ENCODE data around the gene OPA3.
"Not testable (repeated sequence)": the region's sequence is repeated elsewhere in the genome, so short reads cannot be mapped to it uniquely, and the experiment has no call there.

Gene OPA3

GRCh38 chr19:45517641-45518468, 66.7 kb downstream of the OPA3 start:
- no peak for DNase-seq

DNA sequence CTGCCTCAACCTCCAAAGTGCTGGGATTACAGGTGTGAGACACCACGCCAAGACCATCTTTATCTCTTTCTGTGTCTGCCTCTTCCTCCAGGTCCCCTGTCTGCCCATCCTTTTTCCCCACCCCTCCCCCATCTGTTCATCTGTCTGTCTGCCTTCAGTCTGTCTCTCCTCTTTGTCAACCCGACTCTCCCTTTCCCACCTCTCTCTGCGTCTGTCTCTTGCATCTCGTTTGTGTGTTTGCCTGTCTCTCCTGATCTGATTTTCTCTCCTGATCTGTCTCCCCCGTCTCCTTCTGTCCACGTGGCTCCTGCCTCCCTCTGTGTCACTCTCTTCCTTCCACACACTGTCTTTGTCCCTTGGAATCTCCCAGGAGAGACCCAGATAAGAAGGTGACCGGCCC, 67.4 kb downstream of the OPA3 start:
- DNase-seq: no peak

DNA sequence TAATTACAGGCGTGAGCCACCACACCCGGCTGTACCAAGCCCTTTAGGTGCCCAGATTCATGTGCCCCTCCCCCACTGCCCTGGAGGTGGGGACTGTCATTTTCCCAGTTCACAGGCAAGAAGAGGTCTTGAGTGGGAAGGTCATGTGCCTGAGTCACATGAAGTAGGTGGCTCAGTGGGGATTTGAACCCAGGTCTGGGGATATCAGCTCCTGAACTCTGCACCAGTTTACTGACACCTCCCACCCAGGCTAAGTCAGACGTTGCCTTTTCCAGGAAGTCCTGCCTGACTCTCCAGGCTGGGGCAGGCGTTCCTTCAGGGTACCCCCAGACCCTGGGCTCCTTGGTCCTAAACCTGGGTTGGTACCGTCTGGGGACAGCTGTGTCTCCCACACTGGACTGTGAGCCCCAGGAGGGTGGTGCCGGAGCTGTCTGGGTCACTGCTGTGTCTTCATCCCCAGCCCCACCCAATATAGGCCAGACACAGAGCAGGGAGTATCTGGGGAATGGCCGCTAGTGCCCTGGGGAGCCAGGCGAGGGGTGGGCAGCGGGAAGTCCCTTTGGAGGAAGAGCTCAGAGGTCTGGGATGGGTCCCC, 68.7 kb downstream of the OPA3 start:
- no peak for DNase-seq

- no peak for DNase-seq
These were observed 69.4 kb downstream of the OPA3 start for GRCh38 chr19:45515081-45515624.

DNA sequence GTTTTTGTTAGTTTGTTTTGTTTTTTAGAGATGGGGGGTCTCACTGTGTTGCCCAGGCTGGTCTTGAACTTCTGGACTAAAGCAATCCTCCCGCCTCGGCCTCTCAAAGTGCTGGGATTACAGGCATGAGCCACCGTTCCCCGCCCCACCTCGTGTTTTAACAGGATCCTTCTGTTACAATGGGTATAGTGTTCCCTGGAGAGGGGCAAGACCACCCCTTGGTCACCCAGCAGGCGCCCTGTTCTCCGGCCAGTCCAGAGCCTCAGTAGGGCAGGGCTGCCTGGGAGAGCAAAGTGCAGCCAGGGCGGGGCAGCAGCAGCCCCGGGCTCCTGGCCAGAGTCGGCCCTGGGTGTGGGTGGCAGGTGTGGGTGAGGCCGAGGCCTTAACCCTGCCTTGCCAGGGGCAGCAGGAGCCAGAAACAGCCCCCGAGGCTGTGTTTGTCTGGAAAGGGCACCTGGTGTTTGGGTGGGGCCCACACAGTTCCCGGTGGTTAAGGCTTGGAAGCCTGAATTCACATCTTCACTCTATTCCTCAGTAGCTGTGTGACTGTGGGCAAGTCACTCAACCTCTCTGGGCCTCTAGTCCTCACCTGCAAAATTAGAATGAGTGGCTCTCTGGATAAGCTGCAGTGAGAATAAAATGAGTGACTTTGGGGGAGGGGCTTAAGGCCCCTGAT, 70.1 kb downstream of the OPA3 start:
- DNase-seq: no peak

- DNase-seq: no peak
These were observed 71.6 kb downstream of the OPA3 start for GRCh38 chr19:45512881-45513483.

DNA sequence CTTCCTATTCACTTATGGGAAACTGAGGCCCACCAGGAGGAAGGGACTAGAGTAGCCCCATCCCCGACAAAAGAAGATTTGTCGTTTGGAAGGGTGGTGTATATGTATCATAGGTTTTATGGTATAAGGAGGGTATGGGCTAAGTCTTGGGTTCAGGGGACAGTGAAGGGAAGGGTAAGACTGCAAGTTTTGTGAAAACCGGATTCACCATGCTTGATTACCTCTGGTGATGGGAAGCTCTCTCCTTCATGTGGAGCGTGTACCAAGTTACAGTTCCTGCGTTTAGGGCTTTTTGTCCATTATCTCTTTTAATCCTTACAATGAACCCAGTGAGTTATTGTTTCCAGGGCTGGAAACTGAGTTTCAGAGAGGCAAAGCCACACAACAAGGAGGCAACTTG, 73.5 kb downstream of the OPA3 start:
- DNase-seq: no peak

- not testable (repeated sequence) for DNase-seq
These were observed 74.2 kb downstream of the OPA3 start for GRCh38 chr19:45510352-45510751.

GRCh38 chr19:45509692-45510015, 74.9 kb downstream of the OPA3 start:
- DNase-seq: no peak

DNA sequence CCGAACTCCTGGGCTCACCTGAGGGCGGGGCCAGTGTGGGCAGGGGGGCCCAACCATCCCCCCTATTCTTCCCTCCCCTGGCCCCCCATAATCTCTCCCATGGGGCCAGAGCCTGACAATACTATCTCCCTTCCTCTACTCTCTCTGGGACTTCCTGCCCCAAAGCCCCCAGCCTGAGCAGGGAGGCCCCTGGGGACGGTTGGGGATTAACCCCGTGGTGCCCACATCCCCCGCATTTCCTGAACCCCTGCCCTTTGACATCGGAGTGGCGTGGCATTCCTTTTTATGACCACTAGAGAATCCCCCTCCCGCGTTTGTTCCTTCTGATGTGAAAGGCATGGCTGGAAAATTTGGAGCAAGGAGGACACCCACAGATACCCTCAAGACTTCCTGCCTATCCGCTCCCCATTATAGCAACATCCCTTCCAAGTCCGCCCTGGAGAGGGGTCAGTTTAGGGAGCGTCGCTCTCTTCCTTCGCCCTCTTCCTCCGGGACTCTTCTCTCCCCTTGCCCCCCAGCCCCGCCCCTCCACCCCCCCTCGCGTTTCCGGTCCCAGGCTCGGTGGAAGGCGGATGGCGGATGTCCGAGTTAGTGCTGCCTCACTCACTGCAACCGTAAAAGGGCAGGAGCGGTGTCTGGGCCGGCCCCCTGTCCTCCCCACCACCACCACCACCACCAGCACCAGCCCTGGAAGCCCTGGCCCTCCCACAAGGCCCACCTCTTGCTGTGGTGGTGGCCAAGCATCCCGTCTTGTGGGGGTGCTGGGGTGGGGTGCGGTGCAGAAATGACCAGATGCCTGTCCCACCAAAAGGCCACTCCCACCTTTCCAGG, 75.5 kb downstream of the OPA3 start:
- DNase-seq: no peak

GRCh38 chr19:45508417-45508860, 76.2 kb downstream of the OPA3 start:
- DNase-seq: peak; percentile 62

- peak; percentile 34 for DNase-seq
These were observed 76.7 kb downstream of the OPA3 start for GRCh38 chr19:45507872-45508416.

- DNase-seq: peak; percentile 91
These were observed 77.4 kb downstream of the OPA3 start, which contains the start of gene VASP for GRCh38 chr19:45506989-45507871. Gene VASP (plus strand): TSS chr19:45507479. CDS start chr19:45507772, 293 bp downstream.

DNA sequence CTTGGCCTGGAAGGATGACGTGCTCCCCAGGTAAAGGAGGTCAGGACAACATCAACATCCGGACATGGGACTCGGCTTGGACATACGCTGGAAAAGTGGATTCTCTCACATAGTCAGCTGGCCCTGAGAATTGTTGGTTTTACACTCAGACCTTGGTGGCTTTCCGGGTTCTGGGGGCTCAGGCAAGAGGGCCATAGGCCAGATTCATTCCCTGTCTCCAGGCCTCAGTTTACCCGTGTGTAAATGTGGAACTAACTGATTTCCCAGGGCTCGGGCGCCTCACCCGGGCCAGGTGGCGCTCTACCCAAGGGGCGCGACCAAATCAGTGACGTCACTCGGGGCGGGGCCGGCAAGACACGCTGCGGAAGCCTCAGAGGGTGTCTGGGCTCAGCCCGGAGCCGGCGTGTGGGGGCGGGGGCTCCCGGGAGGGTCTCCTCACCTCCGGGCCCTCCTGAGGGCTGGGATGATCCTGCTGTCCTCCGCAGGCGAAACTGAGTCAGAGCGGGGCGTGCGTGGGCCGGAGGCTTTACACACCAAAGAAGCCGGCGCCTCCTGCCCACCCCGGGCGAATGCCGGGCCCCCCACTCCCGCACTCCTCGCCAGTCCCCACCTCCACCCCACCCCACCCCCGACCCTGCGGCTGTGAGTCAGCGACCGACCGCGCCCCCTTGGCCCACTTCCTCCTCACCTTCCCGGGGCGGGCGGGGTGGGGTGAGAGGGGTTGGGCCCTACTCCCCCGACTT, 78.2 kb downstream of the OPA3 start:
- DNase-seq: peak; percentile 98

DNA sequence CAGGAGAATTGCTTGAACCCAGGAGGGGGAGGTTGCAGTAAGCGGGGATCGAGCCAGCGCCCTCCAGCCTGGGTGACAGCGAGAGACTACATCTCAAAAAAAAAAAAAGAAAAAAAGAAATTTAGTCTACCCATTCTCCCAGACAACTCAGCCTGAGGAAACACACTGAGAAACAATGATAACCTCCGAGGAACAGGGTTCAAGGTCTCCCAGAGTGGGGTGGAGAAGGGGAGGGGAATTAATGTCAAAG, 78.7 kb downstream of the OPA3 start:
- DNase-seq: no peak

DNA sequence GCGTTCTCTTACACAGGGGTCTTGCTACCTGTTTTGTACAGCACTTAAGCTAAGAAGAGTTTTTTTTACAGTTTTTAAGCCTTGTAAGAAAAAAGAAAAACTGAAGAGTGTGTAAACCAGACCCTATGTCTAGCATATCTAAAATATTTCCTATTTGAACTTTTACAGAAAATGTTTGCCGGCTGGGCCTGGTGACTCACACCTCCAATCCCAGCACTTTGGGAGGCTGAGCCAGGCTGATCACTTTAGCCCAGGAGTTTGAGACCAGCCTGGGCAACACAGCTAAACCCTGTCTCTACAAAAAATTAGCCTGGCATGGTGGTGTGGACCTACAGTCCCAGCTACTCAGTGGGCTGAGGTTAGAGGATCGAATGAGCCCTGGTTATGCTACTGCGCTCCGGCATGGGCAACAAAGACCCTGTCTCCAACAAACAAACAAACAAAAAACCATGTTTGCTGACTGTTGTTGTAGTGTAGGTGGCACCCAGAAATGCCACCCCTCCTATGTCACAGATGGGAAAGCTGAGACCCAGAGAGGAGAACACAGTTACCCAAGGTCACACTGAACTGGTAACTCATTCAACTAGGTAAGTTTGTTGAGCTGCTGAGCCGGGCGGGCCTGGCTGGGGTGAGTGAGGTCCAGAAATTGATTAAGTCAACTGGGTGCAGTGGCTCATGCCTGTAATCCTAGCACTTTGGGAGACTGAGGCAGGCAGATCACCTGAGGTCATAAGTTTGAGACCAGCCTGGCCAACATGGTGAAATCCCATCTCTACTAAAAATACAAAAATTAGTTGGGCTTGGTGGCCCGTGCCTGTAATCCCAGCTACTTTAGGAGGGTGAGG, 79.2 kb downstream of the OPA3 start:
- no peak for DNase-seq

DNA sequence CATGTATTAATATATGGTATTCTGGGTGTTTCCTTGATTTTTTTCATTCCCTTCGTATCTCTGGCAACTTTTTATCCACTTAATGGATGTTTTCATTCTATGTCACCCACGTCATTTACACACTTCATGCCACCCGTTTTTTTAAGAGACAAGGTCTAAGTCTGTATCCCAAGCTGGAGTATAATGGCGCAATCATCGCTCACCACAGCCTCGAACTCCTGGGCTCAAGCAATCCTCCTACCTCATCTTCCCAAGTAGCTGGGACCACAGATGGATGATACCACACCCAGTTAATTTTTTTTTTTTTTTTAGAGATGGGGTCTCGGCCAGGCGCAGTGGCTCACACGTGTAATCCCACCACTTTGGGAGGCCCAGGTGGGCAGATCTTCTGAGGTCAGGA, 80.7 kb downstream of the OPA3 start:
- no peak for DNase-seq

DNA sequence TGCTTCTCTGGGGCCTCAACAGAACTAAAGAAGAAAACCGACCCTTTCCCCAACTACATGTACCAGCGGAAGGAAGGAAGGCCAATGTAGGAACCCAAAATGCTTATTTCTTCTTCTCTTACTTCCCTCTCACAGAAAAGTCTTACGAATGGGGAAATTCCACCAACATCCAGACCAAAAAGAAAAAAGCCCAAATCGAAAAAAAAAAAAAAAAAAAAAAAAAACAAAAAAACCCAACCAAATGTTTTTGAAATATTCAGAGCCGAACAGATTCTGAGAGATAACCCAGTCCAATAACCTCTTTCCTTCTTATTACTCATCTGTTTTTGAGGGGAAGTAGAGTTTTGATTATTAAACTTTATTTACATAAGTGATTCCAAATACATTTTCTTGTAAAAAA, 82.5 kb downstream of the OPA3 start:
- no peak for DNase-seq

- no peak for DNase-seq
These were observed 82.9 kb downstream of the OPA3 start for GRCh38 chr19:45501730-45502014.

All from activated T-cell treated with anti-CD3 and anti-CD28 coated beads, Interleukin-2, amount 50 U/mL, for 1 hour (primary cell).